Peyer's patch (tissue), 4 donors: ENCODE data around the gene ABCD4. TPM values are rescaled to one million over a fixed set of nuclear protein-coding genes. Genes with fewer than 3 reads are reported as not detected.

Experiments used
- DNase-seq, 3 donors: peaks; one replicate each; pipeline ENCODE4 v3.0.0-alpha.2; 2017 to 2019
- H3K27ac ChIP-seq, 4 donors: fragments of 200-600 bp; sonication (generic); one replicate each; pipeline ENCODE4 v1.5.1; 2016 to 2019
- H3K27me3 ChIP-seq, 2 donors: fragments of 200-600 bp; sonication (generic); one replicate each; pipeline ENCODE4 v1.5.1; 2019
- H3K36me3 ChIP-seq, 3 donors: fragments of 200-600 bp; sonication (generic); one replicate each; pipeline ENCODE4 v1.5.1; 2016 to 2019
- H3K4me1 ChIP-seq, 4 donors: fragments of 200-600 bp; sonication (generic); one replicate each; pipeline ENCODE4 v1.5.1; 2016 to 2019
- H3K4me3 ChIP-seq, 4 donors: fragments of 200-600 bp; sonication (generic); 1 replicate in 3 of 4; 2 replicates in 1 of 4; pipeline ENCODE4 v1.5.1; 2016 to 2019; ENCODE audit warnings: mild to moderate bottlenecking in 1 of 4
- H3K9me3 ChIP-seq, 4 donors: fragments of 200-600 bp; sonication (generic); one replicate each; pipeline ENCODE4 v1.5.1; 2016 to 2019; ENCODE audit warnings: mild to moderate bottlenecking in 1 of 4
- POLR2A ChIP-seq, 2 donors: fragments of 450-650 bp; IDR thresholded peaks; one replicate each; pipeline ENCODE4 v1.5.1; 2017; ENCODE audit warnings: antibody characterized with exemption in 2 of 2, mild to moderate bottlenecking in 2 of 2, moderate library complexity in 2 of 2
- total RNA-seq, 4 donors: library from RNA; depleted of rRNA; stranded (reverse); fragments of >200 nt; gene quantifications; one replicate each; pipeline ENCODE4 v1.1.0, GENCODE V29; 2016
- TF ChIP-seq, protein P1 (sequence below), 6 experiments: fragments of 450-650 bp in 4 of 6; fragments of 200-600 bp in 2 of 6; sonication (generic) in 1 of 6; IDR thresholded peaks; one replicate each; pipeline ENCODE4 v1.5.1; 2017 to 2019; ENCODE audit warnings: antibody characterized with exemption in 6 of 6, mild to moderate bottlenecking in 3 of 6, moderate library complexity in 1 of 6

The ABCD4 gene
- total RNA-seq, 4 donors from 2014 or later = 89.1 to 139 (median 107) TPM

DNA sequence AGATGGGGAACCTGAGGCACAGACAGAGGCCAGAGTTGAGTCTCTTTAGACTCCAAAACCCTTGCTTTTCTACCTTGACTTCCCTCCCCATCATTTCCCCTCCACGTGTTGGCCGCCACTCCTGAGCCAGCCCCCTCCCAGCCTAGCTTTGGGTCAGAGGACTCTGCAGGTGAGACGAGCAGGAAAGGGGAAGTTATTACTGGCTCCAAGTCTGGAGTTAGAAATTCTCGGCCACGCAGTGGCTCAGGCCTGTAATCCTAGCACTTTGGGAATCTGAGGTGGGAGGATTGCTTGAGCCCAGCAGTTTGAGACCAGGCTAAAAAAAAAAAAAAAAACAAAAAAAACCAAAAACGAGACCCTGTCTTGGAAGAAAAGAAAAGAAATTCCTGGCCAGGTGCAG lies 54.7 kb downstream of the ABCD4 start:
- H3K4me3 ChIP-seq = no peak overlapping the region
- no peak overlapping the region for H3K27ac ChIP-seq
- H3K27me3 ChIP-seq = peaks cover 0 to 6% of the 10 kb centered on the region in 2 donors
- peaks cover 0 to 6% (median 0%) of the 10 kb centered on the region in 4 donors for H3K4me1 ChIP-seq
- H3K9me3 ChIP-seq = no peaks in the 10 kb centered on the region
- DNase-seq = no peak
- H3K36me3 ChIP-seq = no peaks in the 10 kb centered on the region
- TF ChIP-seq, protein P1, sequence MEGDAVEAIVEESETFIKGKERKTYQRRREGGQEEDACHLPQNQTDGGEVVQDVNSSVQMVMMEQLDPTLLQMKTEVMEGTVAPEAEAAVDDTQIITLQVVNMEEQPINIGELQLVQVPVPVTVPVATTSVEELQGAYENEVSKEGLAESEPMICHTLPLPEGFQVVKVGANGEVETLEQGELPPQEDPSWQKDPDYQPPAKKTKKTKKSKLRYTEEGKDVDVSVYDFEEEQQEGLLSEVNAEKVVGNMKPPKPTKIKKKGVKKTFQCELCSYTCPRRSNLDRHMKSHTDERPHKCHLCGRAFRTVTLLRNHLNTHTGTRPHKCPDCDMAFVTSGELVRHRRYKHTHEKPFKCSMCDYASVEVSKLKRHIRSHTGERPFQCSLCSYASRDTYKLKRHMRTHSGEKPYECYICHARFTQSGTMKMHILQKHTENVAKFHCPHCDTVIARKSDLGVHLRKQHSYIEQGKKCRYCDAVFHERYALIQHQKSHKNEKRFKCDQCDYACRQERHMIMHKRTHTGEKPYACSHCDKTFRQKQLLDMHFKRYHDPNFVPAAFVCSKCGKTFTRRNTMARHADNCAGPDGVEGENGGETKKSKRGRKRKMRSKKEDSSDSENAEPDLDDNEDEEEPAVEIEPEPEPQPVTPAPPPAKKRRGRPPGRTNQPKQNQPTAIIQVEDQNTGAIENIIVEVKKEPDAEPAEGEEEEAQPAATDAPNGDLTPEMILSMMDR (IDR thresholded peaks at IDR 0.05) = no peak
- TF ChIP-seq POLR2A (IDR thresholded peaks at IDR 0.05) = no peak

DNA sequence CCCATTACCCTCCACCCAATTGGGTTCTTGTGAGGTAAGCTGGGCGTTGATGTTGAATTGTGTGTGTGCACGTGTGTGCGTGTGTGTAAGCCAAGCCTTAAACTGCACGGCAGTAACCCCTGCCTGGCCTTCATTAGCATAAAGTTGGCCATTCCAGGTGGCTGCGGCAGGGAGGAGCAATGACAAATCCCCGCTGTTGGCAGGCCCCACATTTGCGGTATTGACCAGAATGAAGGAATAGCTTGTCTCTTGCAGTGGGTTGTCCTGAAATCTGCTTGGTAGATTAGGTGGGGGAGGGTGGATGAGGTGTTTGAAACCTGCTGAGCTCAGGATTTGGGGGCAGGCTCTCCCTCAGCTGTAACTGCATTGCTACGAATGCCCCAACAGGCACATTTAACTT lies 56.2 kb downstream of the ABCD4 start:
- no peak for DNase-seq
- H3K36me3 ChIP-seq = no peaks in the 10 kb centered on the region
- H3K4me3 ChIP-seq = no peak overlapping the region
- TF ChIP-seq, protein P1 (IDR thresholded peaks at IDR 0.05) = no peak
- no peak for TF ChIP-seq POLR2A (IDR thresholded peaks at IDR 0.05)
- H3K9me3 ChIP-seq = no peaks in the 10 kb centered on the region
- H3K4me1 ChIP-seq = peaks cover 0 to 8% (median under 1%) of the 10 kb centered on the region in 4 donors
- no peak overlapping the region for H3K27ac ChIP-seq
- peaks cover 0 to 16% of the 10 kb centered on the region in 2 donors for H3K27me3 ChIP-seq

DNA sequence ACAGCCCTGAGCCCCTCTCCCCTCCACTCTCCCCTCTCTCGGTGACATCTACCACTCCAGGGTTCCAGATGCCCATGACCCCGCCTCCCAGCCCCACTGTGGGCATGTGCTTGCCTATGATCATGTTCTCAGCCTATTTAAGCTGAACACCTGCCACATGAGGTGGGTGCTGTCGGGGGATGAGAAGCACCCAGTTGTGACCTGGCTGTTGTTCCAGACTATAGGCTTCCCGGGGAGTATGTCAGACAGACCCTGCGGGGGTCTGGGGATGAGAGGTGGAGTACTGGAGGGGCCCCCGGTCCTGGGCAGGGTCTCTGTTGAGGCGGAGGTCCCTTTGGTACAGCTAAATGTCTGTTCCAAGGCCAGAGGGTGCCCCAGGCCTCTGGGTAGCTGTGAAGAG lies 57.4 kb downstream of the ABCD4 start:
- H3K27me3 ChIP-seq = peaks cover 0 to 28% of the 10 kb centered on the region in 2 donors

DNA sequence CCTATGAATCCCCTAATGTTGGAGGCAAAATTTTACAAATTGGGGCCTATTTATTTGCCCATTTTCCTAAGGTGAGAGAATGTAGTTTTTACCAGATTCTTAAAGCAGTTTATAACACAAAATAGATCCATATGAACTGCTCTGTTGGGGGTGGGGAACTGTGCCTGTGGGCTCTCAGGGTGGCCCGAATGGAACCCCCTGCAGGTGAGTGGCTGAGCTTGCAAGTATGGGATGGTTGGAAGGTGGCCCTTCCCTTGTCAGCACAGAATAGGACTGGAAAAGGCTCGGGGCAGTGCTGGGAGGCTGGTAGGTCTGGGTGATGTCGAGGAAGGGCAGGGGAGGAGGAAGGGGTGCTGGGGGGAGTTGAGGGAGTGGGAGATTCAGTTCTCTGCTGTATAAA lies 58.6 kb downstream of the ABCD4 start:
- Histone ChIP-seq H3K27me3 (peaks cover 0 to 40% of the 10 kb centered on the region in 2 donors), H3K27ac (no peak overlapping the region), H3K9me3 (no peaks in the 10 kb centered on the region), H3K4me1 (peaks cover 0 to 22% (median 16%) of the 10 kb centered on the region in 4 donors), H3K36me3 (no peaks in the 10 kb centered on the region), H3K4me3 (no peak overlapping the region)
- DNase-seq = no peak
- TF ChIP-seq, protein P1 (IDR thresholded peaks at IDR 0.05) = no peak
- TF ChIP-seq POLR2A (IDR thresholded peaks at IDR 0.05) = no peak

More for the DNA sequence above, 57.4 kb downstream of the ABCD4 start:
- Histone ChIP-seq H3K9me3 (no peaks in the 10 kb centered on the region), H3K27ac (no peak overlapping the region), H3K4me1 (peaks cover 0 to 14% (median 12%) of the 10 kb centered on the region in 4 donors), H3K4me3 (no peak overlapping the region), H3K36me3 (no peaks in the 10 kb centered on the region)
- no peak for DNase-seq
- no peak for TF ChIP-seq POLR2A (IDR thresholded peaks at IDR 0.05)
- TF ChIP-seq, protein P1 (IDR thresholded peaks at IDR 0.05) = no peak

DNA sequence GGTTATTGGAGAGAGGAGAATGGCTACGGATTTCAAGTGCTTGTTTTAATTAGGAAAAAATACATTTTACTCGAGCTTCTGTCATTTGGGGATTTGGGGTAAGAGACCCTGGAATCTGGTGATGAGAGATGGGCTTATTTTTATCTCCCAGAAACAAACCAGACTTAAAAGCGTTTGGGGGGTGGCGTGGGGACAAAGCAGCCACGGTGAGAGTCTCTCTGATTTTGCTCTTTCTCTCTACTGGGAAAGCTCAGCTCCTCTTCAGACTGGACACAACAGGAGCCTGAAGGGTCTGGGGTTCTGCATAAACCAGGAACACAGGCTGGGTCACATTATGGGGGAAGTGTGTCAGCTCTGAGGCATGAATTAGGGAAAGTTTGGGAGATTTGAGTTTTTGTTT lies 59.7 kb downstream of the ABCD4 start:
- Histone ChIP-seq H3K9me3 (no peaks in the 10 kb centered on the region), H3K27me3 (peaks cover 0 to 43% of the 10 kb centered on the region in 2 donors), H3K4me3 (no peak overlapping the region), H3K36me3 (no peaks in the 10 kb centered on the region), H3K4me1 (peaks cover 0 to 22% (median 16%) of the 10 kb centered on the region in 4 donors), H3K27ac (no peak overlapping the region)
- no peak for DNase-seq
- TF ChIP-seq, protein P1 (IDR thresholded peaks at IDR 0.05) = no peak
- no peak for TF ChIP-seq POLR2A (IDR thresholded peaks at IDR 0.05)

DNA sequence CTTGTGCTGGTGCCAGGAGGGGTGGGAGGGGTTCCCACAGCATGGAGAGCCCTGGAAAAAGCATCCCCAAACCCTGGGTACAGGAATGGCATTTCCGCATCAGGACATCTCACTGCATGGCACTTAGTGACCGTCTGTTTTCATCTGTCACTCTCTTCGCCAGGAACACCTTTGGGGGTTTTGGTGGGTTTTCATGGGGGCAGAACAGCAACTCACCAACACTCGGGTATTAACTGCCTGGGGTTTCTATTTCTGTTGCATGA lies 60.0 kb downstream of the ABCD4 start:
- Histone ChIP-seq H3K9me3 (no peaks in the 10 kb centered on the region), H3K36me3 (no peaks in the 10 kb centered on the region), H3K4me3 (no peak overlapping the region), H3K27me3 (peaks cover 0 to 43% of the 10 kb centered on the region in 2 donors), H3K4me1 (peaks cover 0 to 22% (median 16%) of the 10 kb centered on the region in 4 donors), H3K27ac (no peak overlapping the region)
- no peak for TF ChIP-seq POLR2A (IDR thresholded peaks at IDR 0.05)
- TF ChIP-seq, protein P1 (IDR thresholded peaks at IDR 0.05) = no peak
- DNase-seq = no peak
